ENCODE results near the gene LSM3.

Gene LSM3

DNA sequence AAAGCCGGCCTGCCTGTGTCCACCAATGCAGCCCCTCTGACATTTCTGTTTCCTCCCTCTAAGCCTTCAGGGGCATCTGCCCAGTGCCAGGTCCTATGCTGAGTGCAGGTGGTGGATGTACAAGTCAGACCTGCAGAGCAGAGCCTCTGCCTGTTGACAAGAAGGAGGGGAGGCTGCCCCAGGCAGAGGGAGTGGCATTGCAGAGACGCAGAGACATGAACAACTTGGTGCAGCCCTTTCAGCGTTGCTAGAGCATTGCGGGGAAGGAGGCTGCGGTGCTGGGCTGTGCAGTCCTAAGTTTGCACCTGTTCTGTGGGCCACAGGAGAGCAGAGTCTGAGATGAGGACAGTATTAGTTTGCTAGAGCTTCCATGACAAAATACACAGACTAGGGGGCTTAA lies 65.2 kb downstream of the LSM3 start:
- no peak for DNase-seq

DNA sequence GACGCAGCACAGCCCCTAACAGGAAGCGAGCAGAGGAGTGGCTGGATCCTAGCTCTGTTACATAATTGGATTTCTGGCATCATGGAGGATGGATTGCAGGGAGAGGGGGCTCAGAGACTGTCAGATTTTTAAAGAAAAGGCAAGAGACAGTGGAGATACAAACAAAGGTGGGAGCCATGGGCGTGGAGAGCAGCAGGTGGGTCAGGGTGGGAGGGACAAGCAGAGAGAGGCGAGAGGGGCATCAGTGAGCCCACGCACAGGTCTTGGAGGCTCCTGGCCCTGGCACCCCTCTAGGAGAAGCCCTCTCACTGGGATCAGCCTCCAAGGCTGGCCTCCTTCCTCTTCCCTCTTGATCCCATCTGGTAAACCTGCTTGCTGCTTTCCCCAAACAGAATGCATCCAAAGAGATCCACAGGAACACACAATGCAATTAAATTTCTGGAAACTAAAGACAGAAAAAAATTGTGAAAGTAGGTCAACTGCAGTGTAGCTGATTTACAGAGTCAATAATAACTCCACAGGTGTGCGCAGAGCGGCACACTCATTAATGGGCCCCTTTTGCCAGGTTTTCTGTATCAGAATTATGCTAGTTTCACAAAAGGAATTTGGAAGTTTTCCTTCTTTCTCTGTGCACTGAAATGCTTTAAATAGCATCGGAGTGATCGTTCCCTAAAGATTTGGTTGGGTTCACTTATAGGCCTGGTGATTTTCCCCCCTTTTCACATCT lies 66.1 kb downstream of the LSM3 start:
- DNase-seq = no peak

DNA sequence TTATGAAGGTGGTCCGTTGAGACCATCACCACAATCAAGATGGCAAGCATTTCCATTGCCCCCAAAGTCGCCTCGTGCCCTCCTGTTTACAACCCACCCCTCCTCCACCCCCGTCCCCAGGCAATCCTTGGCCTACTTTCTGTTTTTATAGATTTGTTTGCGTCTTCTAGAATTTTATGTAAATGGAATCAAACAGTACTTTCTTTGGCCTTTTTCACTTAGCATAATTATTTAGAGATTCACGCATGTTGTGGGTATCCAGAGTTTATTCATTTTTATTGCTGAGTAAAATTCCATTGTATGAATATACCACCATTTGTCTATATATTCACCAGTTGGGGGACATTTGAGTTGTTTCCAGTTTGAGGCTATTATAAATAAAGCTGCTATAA lies 66.6 kb downstream of the LSM3 start:
- no peak for DNase-seq

DNA sequence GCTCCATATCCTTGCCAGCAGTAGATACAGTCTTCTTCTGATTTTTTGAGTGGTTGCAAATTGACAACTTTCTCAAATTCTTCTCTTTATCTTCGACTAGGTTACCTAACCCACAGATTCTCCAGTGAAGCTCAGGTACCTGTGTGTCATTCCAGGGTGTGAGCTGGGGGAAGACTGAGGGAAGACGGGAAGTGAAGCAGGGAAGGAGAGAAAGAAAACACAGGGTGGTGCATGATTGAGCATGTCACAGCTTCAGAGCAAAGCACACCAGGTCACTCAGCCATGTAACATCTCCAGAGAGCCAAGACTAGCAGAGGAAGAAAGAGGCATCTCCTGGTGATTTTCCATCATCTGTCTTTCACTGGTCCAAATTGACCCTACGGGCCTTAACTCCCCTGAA lies 67.2 kb downstream of the LSM3 start:
- no peak for DNase-seq

DNA sequence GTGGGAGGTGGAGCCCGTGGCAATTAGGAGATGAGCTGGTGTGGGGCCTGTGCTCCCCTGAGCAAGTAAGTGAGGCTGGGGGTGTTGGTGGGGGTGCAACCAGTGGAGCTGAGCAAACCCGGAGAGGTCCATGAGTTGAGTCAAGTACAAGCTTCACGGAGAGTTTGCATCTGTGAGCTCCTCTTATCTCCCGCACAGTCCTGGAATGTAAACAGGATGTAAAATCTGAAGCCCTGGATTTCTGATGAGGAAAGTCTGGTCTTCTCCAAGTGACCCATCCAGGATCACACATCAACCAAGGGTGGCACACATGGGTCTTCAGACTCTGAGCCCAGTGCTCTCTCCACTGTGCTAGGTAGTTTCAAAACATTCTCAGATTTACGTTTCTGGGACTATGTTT lies 67.8 kb downstream of the LSM3 start:
- DNase-seq = no peak

DNA sequence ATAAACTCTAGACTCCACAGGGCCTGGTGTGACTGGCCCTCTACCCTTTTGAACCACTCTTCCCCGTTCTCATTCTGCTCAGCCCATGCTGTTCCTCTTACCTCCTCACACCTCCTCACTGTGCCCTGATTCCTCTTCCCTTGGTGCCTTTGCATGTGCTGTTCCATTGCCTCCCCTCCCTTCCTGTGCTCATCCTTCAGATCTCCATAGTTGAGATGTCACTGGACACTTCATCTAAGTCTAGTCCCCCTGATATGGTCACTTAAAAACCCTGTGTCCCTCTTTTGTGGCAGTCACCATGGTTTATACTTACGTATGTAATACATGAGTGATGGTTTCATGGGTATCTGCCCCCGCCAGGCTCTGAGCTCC lies 69.8 kb downstream of the LSM3 start:
- DNase-seq = no peak

DNA sequence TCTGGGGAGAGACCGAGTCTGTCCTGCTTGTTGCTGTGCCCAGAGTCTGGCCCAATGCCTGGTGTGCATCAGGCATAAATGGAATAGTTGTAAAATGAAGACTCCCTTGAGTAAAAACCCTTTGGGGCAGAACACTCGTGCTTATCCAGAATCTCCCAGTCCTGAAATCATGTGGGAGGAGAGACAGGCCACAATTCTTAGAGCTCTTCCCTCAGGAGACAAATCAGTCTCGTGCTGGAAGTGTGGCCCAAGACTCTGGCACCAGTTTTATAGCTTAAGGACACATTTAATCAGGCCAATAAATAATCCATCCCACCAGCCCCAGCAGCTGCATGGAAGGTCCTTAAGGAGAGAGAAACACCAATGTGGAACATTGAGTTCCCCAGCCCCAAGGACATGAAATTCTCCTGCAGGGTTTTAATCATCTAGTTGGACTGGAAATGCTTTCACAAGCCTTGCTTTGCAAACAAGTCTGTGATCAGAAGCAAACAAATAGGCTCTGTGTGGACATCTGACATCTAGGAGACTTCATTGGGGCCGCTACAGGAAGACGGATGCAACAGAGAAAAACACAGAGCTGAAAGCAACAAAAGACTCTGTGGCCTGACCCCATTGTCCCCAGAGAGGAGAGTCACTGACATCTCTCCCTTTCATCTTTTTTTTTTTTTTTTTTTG lies 70.4 kb downstream of the LSM3 start:
- DNase-seq = no peak
